ENCODE results near the gene TUBGCP3. TPM values are rescaled to one million over a fixed set of nuclear protein-coding genes. Genes with fewer than 3 reads are reported as not detected.
"Not testable (repeated sequence)": the region's sequence is repeated elsewhere in the genome, so short reads cannot be mapped to it uniquely, and the experiment has no call there.

Gene TUBGCP3
- polyA plus RNA-seq, 5 donors: 27.4 to 37.2 (median 31.7) TPM

DNA sequence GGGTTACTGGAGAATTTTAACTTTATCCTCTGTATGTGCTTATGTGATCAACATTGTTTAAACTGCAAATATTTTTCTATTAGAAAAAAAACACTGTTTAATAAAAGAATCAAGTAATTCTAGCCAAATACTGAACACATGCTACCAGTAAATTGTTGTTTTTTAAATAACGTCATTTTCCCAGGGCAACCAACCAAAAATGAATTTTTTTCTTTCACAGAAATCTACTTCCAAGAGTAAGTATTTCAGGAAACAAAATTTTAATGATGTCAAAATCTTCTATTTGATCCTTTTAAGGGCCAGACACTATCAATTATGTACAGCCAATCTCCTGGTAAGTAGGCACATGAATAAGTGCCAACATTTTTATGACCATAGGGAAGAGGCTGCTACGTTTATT, 57.1 kb downstream of the TUBGCP3 start:
- DNase-seq: peak; percentile 8 to 34

DNA sequence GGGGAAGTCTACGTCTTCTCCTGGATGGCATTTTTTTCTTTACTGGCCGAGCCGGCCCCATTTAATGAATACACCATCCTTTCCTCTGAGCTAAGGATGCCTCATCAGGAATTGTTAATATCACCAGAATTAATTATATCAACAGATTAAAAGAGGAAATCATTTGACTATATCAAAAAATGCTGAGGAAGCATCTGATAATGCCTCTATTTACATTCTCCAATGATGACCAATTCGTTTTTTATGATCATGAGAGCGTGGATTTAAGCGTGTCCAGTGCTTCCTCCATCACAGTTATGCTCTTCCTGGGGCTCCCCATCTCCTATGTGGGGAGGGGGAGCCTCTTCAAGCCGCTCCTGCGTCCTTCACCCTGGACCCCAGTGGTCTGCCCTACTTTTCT, 58.7 kb downstream of the TUBGCP3 start:
- DNase-seq: no peak

DNA sequence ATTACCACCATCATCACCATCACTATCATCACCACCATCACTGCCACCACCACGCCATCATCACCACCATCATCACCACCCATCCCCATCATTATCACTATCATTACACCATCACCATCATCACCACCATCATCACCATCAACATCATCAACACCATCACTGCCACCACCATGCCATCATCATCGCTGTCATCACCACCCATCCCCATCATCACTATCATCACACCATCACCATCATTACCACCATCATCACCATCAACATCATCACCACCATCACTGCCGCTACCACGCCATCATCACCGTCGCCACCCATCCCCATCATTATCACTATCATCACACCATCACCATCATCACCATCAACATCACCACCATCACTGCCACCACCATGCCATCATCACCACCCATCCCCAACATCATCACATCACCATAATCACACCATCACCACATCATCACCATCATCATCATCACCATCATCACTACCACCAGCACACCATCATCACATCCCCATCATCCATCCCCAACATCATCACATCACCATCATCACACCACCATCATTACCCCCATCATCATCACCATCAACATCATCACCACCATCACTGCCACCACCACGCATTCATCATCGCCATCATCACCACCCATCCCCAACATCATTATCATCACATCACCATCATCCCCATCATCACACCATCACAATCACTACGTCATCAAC, 61.7 kb downstream of the TUBGCP3 start:
- DNase-seq: no peak

DNA sequence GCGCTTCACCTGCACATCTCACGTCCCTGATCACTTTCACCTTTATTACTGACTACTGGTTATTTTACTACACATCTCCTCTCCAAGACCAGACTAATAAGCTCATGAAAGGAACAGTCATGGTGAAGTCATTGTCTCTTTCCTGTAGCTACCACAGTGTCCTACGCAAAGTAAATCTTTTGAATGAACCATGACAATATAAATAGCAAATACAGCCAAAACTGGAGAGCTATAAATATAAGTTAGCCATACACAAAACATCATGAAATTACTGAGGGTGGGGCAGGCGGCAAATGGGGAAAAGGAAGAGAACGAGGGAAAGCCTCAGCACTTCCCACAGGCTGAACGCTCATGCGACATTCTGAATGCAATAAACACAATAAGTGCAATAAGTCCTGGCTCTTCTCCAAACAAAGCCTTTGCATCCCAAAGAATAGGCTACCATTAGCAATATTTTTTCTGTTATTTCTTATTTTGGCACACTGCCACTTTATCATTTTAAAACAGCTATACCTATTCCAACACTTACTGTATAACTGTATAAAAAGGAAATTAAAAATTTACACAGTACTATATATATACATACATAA, 62.5 kb downstream of the TUBGCP3 start:
- no peak for DNase-seq

DNA sequence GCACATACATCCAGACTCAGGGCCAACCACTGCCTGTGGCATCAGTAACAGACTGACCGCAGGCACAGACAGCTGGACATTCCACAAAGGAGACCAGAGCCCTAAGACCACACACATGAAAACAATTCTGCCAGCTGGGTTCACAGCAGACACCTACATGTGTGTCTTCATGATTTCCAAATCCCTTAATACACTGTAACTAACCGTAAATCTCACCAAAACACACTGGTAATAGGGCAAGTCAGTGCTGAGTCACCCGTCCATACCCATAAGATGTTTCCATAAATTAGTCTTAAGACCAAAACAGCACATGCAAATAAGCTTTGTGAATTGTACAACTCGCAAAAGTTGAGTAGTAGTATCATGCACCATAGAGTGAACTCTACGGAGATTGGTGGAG, 65.4 kb downstream of the TUBGCP3 start:
- DNase-seq: no peak

DNA sequence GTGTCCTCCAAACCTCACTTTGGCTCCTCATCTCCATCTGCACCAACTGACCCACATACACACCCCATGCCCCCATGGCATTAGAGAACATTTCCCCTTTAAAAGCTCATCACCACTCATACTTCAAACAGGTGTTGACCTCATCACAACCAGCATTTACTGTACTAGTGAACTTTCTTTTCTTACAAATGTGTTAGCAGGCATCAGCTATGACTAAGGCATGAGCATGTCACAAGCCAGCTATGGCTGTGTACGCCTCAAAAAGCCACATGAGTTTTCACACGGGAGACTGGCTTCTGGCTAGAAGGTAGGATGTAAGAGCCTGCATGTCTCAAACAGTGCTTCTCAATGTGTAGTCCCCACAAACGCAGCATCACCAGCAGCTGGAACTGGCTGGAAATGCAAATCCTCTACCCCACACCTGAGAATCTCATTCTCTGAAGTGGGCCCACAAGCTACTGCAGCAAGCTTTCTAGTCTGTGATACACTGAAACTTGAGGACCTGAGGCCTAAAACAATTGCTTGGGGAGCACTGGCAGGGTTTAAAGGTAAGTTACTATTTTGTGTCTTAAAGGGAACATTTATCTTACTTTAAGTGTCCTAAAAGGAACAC, 66.8 kb downstream of the TUBGCP3 start:
- no peak for DNase-seq

DNA sequence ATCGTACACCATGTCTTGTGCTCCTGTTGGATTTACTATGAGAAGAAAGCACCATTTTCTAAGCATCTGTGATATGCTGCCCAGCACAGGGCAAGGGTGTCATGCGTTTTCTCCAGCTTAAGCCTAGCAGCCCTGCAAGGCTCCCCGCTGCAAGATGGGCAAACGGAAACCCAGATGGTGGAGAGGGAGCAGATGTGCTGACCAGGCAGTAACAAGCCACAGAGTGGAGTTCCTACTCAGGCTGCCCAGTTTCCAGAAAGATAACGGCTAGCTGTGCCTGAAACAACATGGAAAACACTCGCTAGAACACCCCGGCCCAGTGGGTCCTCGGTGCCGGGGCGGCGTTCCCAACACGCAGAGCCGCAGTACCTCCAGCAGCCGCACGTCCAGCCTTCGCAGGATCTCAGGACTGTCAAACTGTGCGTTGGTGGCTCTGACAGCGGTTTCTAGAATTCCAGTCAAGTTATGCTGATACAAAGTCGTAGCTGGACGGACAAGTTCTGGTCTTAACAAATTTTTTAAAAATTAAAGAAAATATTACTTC, 68.4 kb downstream of the TUBGCP3 start:
- DNase-seq: no peak

DNA sequence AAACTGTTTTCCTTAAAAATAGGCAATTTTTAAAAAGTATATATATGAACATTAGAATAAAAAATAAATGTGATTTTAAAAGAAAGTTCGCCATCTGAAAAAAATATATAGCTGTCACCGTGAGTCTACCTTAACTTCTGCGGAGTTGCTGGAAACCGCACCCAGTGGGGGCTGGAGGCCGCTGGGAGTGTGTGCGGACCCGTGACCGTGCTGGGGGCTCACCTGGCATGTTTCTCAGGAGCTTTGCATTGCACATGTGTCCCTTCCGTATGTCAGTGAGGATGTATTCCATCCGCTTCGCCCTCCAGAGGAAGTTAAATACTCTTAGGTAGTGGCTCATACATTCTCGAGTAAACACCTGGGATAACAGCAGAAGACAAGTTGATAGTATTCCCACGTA, 71.7 kb downstream of the TUBGCP3 start:
- no peak for DNase-seq

DNA sequence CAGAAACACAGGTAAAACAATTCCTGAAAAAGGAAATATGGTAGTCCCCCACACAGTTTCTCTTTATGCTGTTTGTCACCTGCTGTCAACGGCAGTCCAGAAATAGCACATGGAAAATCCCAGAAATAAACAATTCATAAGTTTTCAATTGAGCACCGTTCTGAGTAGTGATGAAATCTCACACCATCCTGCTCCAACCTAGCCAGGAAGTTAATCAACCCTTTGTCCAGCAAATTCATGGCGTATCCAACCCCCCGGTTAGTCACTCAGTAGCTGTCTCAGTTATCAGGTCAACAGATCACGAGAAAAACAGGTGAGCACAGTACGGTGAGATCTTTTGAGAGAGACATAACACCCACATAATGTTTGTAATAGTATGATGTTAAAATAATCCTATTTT, 74.2 kb downstream of the TUBGCP3 start:
- no peak for DNase-seq

DNA sequence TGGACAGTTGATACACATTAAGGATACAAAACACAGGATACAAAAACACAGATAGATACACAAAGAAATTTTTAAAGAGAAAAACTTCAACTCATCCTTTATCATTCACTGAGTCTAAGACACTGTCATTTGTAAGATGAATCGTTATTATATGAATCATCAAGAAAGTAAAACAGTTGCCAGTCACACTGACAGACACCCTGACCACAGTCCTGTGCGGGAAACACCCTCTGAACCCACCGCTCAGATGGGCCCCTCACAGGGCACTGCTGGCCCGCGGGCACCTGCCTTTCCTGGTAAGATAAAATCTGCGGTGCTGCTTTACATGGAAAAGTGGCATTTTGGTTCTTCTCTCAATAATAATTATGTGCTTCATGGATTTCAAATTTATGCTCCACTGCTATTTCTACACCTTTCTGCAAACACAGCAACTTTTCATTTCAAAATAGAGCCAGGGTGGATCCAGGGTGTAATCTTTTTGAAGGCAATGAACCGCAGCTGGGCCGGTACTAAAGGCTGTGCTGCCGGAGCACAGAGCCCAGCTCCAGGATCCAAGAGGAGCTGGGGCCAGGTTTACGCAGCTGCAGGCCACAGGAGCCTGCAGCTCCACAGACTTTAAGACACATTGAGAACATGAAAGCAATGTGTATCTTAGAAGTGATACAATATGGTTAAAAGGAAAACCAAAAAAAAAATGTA, 76.8 kb downstream of the TUBGCP3 start:
- DNase-seq: no peak

DNA sequence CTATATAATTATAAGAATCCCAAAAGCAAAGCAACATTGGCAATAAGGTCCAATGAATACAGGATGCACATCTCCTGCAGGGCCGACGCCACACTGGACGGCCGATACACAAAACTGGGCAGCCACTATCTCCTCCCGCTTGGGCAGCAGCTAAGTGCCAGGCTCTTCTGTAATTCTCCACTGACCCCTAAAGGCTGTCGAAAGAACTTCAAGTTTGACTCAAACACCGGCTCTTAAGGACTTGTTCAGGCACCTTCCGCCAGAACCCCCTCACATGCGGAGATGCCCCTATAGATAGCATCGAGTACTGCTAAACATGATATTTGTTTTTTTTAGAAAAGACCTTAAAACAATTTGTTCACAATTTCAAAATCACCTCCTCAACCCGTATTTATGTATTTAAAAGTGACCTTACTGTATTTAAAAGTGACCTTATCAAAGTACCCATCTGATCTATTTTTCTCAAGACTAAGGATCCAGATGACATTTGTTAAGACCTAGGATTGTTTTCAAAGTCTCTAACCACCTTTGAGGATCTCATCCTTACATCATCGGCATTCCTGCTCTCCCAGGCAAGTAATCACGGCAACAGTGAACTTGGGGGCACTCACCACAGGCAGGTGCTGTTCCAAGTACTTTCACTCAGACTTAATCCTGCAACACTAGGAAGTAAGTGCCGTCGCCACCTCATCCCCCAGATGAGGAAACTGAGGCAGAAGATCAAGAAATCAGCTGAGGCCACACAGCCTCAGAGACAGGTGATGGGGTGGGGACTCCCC, 77.8 kb downstream of the TUBGCP3 start:
- DNase-seq: peak in 1 of 2 donors; percentile 57

DNA sequence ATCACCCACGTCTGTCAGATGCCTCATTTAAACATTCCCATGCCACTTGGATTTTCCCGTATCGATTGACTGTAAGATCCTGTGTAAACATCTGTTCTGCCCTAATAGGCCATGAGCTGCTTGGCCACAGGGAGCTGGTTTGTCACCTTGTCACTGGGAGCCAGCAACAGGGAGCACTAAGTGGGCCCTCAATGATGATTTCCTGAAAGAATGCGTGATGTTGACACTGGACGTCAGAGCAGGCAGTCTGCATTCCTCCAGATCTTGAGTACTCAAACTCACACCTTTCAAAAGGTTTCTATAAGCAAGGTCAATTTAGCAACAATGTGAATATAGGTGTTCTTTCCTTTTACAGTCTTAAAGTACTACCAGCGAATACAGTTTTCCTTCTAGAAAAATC, 78.8 kb downstream of the TUBGCP3 start:
- peak in 1 of 2 donors; percentile 32 for DNase-seq

DNA sequence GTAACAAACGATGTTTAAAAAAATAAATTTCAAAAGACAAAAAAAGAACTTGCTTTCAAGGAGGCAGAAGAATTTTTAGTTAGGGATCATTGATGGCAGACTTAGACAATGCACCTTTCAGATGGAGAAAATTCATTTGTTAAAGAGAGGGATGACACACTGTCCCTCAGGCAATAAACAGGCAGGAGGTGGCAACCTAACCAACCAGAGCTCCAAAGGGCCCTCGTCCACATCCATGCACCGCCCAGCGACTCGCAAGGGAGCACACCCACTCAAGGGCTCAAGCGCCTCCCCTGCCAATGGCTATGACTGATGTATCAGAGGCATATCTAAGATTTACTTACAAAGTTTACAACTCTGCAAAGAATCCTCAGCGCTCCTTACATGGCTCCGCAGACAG, 81.9 kb downstream of the TUBGCP3 start:
- no peak for DNase-seq

DNA sequence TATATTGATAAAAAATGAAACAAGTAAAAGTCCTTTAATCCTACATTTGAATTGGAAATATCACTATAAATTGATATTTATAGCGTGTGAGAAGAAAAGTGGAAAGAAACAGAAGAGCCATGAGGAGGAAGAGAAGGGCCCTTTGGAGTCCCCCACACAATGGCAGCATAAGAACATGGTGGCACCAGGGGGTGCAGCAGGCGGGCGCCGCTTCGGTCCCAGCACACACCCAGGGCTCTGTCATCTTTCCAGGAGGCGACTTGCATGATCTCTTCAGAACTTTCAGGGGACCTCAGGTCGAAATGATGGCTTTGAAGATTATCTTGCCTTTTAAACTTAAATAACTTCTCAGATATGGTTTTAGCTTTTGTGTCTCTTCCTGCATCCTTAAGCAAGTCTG, 91.8 kb downstream of the TUBGCP3 start:
- DNase-seq: no peak

DNA sequence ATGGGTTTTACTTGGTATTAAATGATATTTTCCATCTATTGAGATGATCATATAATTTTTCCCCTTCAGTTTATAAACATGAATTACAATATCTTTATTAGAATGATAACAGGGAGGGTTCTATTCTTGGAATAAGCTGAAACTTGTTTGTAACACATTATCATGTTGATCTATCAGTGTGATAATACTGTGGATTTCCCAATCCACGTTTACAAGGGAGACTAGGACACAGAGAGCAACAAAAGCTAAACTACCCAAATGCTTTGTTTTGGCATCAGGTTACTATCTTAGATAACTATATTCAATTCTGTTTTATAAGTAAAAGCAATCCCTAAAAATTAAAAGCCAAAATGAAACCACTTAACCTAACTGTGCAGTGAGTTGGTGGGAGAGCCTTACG, 92.5 kb downstream of the TUBGCP3 start:
- DNase-seq: no peak

DNA sequence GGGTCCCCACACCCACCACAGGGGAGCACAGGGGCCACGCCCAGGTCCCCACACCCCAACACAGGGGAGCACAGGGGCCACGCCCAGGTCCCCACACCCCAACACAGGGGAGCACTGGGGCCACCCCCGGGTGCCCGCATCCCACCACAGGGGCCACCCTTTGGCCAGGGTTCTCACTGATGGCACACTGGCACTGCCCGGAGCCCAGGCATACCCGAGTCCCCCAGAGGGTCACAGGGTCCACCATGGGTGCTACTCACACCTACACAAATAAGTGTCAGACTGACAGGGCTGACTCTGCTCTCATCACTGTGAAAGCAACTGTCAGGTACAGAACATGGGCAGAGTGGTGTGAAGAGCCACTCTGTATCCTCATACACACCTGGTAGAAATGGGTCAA, 98.8 kb downstream of the TUBGCP3 start:
- DNase-seq: no peak

DNA sequence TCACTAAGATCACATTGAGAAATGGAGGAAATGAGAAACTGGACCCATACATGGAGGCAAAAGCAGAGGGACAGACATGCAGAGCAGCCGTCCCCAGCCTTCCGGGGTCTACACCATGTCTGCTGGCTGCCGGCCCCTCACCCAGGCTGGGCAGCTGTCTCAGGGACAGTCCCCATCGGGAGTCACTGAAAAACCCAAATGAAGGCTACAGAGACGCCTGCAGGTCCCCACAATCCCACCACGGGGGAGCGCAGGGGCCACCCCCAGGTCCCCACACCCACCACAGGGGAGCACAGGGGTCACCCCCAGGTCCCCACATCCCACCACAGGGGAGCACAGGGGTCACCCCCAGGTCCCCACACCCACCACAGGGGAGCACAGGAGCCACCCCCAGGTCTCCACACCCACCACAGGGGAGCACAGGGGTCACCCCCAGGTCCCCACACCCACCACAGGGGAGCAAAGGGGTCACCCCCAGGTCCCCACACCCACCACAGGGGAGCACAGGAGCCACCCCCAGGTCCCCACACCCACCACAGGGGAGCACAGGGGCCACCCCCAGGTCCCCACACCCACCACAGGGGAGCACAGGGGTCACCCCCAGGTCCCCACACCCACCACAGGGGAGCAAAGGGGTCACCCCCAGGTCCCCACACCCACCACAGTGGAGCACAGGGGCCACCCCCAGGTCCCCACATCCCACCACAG, 99.5 kb downstream of the TUBGCP3 start:
- DNase-seq: not testable (repeated sequence)

DNA sequence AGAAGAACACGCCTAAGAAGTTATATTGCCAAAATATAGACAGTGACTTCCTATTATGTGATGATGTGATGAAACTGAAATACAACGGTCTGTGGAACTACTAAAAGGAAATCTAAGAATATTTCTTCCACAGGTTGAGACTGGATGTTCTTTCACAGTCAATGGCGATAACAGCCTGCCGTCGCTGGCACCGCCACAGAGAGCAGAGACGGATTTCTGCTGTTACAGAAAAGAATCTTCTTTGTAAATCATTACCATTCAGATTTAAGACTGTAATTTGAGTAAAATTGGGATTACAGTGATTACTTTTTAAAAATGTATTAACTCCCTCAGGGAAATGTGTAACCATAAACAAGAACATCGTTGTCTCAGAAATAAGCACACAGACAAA, 100.8 kb downstream of the TUBGCP3 start:
- DNase-seq: no peak

DNA sequence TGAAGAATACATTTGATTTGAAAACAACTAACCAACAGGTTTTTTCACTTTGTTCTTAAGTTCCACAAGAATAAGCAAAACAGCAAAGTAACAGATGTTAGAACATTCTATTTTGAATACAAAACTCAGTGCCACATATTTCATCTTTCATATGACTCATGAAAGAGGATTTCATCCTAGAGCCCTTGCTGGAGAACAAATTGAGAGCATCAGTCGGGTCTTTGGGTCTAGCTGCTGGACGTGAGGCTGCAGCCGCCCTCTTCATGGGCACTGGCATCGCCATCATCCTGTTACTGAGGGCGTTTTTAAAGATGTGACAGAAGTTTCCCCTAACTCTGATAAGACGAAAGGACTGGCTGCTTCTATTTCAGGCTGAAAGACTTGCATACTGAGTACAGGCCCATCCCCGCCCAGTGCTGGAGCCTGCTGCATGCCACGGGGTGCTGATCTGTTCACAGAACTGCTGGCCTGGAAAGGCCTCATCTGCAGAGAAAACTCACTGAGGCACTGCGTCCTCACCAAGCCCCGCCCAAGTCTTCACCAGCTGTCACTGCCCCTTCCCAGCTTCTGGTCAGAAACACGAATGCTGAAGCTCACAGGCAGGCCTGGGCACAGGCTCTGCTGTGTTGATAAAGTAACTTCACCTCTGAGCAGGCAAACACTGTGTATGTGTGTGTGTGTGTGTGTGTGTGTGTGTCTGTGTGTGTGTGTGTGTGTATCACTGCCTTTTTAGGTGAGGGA, 101.4 kb downstream of the TUBGCP3 start:
- DNase-seq: no peak

DNA sequence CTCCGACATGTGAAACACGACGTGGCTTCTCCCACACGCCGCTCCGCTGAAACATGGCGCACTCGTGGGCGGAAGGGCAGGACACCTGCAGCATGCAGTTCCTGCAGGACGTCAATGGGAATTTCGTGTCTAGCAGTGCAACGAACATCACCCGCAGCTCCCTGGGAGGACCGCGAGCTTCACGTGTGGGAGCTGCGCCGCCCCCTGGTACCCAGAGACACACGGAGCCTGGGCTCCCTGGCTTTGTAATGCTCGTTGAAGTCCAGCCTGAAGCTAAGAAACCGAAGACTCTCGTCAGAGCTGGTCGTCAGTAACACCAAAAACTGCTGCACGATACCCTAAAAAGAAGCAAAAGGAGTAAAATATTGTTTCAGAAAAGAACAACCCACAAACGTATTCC, 102.1 kb downstream of the TUBGCP3 start:
- DNase-seq: not testable (repeated sequence)

Measured in right lung (tissue), 5 donors.